HG03066 (cell line): ENCODE results near the gene MVB12B.
"Not testable (repeated sequence)": the region's sequence is repeated elsewhere in the genome, so short reads cannot be mapped to it uniquely, and the experiment has no call there.

Experiments
- ATAC-seq: cut with Tn5 transposase; IDR thresholded peaks from one replicate; pipeline ENCODE4 v1.9.1; 2021; ENCODE audit warnings: low read depth; ENCODE audit not compliant: unreplicated experiment

The MVB12B gene, protein sequence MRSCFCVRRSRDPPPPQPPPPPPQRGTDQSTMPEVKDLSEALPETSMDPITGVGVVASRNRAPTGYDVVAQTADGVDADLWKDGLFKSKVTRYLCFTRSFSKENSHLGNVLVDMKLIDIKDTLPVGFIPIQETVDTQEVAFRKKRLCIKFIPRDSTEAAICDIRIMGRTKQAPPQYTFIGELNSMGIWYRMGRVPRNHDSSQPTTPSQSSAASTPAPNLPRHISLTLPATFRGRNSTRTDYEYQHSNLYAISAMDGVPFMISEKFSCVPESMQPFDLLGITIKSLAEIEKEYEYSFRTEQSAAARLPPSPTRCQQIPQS

DNA sequence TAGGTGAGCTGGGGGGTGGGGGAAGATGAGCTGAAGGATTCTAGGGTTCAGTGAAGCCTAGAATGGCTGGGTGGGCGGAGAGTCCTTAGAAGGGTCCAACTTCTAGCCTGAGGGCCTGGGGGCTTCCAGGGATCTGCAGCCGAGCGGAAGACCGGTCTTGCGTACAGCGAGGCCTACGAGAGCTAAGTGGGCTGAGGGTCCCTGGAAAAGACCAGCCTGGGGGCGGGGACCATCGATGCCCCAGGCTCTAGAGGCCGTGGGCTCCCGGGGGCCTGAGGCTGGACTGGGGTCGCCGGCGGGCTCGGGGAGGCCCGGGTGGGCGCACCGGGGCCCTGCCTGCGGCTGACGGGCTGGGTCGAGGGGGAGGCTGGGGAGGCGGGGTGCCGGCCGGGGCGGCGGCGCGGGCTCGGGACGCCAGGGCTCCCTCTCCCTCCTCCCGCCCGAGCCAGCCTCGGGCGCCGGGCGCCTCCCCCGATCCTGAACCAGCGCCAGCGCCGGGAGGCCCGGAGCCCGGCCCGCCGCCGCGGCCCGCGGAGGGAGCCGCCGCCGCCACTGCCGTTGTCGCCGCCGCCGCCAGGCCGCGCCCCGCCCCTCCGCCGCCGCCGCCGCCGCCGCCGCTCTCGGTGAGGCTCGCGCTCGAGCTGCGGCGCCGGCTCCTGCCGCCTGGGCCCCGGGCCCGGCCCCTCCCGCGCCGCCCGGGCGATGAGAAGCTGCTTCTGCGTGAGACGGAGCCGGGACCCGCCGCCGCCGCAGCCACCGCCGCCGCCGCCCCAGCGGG is at the start of gene MVB12B:
TSS of gene MVB12B (plus strand) at position 602 of the 778 bp plus-strand sequence. CDS start at position 703, 101 bp downstream.
- no peak for ATAC-seq

DNA sequence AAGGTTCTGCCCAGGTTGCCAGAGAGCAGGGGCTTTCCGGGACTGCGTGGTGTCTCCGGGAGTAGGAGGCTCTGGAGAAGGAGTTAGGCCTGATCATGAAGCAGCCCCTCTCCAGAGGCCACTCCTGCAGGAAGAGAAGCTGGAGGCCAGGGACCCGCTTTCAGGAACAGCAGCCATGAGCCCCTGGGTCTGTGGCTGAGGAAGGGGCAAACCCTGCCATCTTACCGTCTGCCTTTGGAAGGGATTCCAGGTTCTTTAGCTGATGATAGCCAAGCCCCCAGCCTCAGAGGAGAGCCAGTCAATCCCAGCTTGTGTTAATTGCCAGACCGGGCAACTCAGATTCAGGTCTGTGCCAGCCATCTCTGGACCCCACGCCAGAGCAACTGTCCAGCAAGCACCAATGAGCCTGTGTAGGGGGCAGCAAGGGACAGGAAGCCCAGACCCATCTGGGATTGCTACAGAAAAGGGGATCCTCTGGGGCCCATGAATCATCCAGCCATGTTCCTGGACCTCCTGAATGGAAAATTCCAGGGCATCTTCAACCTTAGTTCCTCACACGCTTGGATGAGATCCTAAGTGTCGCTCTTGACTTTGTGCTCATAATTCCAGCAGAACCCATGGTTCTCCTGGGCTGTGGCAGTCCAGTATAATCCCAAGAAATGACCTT is 42.7 kb upstream of the MVB12B start:
- no peak for ATAC-seq

DNA sequence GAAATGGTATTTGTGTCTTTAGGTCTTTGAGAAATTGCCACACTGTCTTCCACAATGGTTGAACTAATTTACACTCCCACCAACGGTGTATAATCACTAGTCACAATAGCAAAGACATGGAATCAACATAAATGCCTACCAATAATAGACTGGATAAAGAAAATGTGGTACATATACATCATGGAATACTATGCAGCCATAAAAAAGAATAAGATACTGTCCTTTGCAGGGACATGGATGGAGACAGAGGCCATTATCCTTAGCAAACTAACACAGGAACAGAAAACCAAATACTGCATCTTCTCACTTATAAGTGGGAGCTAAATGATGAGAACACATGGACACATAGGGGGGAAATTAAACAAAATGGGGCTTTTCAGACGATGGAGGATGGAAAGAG is 41.0 kb upstream of the MVB12B start:
- ATAC-seq = not testable (repeated sequence)

DNA sequence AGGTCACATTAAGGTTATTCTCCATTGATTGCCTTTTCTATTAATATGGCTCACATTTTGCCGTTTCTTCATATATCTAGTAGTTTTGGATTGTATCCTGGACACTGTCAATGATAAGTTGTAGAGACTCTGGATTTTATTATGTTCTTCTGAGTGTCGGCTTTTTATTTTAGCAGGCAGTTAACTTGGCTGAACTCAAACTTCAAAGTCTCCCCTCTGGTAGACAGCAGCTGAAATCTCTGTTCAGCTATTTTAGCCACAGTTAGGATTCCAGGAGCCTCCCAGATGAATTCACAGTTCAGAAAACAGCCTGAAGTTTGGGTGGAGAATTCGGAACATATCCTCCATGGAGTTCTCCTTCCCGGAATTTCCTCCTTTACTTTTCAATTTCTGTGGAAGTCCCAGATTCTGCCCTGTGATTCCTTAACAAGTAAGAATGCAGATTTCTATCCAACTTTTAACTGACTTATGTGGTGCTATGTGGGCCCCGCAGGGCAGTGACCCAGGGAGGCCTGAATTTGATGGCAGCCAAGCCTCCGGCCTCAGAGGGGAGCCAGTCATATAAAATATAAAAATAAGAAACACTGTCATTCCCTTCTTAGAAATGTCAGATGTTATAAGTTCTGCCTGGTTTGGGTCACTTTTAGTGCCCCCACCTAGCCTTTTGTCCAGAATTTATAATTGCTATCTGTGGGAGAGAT is 39.3 kb upstream of the MVB12B start:
- no peak for ATAC-seq

DNA sequence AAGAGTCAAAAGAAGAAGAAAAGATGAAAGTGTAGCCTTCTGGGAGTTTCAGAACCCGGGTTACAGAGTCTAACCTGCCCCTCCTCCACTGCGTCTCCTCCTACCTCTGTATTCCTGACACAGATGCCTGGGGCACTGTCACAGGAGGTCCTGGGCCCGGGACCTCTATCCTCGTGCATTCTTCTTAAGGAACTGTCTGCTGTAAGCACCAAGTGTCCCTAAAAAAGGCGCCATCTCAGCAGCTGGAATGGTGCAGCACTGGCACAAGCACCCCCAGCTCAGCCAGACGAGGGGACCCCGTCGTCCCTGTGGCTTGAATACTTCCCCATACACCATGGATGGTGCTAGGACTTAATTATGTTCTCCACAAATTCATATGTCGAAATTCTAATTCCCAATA is 35.8 kb upstream of the MVB12B start:
- no peak for ATAC-seq

DNA sequence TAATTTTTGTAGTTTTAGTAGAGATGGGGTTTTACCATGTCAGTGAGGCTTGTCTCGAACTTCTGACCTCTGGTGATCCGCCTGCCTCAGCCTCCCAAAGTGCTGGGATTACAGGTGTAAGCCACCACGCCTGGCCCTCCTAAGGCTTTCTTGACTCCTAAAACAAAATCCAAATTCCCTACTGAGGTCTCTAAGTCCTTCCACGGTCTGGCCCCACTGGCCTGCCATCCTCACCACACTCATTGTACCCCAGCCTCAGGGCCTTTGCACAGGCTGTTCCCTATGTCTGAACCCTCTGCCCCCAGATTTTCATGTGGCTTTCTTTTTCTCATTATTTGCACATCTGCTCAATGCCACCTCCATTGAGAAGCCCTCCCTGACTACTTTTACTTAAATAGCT is 34.7 kb upstream of the MVB12B start:
- ATAC-seq = no peak

DNA sequence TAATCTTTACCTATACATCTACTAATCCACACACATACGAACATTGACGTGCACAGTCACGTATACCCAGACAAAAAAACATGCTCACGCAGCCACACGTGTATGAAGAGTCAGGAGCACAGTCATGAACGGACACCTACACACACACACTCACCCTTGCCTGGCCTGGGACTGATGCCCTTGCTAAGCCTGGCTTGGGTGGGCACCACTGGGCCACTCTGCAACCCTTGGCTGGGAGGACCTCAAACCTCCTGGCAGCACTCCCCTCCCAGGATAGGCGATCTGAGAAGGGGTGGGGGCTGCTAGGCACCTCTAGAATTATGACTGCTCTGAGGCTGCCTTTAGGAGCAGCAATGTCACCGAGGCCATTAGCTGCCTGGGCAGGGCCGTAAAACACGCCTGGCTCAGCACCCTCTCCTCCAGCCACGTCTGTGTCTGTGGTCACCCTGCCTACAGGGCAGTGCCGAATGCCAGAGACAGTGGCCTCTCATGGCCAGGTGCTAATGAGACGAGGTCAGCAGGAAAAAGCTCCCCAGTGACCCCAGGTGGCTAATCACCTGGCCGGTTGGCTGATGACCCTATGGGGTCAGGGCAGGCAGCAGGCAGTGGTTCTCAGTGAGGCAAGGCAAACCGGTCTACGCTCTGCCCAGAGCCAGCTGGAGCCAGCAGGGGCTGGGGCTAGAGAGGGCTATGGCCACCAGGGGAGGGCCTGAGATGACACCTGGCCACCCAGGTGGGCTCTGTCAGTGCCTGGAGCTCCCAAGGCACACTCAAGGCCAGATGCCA is 33.7 kb upstream of the MVB12B start:
- ATAC-seq = no peak

DNA sequence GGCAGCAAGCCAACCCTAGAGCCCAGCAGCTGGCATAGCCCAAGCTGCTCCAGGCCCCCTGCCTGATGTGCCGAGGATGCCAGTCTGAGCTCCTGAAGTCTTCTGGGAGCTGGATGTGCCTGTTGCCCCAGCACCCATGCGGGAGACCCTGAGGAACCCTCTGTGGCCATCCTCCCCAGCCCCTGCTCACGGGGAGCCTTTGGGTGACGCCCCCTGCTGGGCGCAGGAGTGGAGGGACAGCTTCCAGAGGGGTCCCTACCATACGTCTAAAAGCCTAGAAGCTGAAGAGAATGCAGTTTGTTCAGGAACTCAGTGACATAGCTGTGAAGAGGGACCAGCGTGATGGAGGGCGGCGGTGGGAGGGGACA is 33.1 kb upstream of the MVB12B start:
- ATAC-seq = no peak

DNA sequence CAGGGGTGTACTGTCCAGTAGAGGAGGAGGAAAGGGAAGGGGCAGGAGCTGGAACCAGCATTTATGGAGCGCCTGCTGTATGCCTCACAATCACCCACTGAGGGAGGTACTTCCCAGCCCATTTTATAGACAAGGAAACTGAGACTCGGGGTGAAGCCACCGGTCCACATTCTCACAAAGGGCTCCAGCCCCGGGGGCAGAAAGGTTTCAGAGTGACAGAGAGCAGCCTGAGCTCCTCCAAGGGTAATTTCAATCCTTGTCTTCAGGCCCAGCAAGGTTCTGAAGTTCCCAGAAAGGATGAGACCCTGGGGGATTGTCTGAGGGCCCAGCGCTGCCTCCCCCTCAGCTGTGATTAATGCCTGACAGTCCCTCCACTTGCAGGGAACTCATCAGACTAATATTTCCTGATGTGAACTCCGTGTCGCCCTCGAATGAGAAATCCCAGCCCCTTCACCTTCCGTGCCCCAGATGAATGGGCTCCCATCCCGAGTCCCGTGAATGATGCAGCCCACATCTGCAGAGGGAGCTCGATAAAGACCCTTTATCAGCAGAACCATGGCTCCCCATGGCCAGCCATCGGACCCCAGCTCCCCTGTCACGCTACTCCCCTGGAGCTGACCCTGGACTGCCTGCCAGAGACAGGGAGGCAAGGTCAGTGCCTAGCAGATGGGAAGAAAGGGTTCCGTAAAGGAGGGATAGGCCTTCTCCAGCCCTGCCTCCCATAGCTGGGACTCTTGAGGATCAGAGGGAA is 32.1 kb upstream of the MVB12B start:
- ATAC-seq = no peak

DNA sequence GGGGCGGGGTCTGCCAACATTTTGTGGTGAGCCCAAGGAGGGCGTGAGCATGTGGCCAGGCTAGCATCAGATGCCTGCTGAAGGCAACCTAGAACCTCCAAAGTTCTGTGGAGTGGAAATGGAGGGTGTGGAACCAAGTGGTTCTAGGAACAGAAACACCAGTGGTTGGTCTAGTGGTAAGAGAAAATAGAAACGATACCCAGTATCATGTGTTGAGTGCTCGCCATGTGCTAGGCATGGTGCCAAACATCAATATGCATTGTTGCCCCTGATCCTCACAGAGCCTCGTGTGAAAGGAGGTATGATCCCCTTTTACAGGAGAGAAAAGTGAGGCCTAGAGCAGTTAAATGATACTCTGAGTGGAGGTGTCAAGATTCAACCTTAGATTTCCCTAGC is 31.5 kb upstream of the MVB12B start:
- no peak for ATAC-seq

DNA sequence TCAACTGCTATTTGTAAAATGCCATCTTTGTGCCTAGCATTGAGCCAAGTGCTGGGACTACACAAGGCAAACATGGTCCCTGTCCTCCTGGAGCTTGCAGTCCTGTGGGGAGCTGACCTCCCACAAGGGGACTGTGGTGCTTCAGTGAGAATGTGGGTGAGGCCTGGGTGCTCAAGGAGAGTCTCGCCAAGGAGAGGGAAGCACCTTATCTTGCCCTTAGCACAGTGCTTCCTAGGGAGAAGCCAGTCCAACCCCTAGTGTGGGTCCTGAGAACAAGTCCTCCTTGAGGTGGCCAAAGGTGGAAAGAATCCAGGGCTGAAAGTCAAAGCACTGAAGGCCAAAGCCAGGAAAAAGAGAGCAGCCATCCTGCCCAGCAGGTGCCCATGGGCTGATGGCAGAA is 31.1 kb upstream of the MVB12B start:
- ATAC-seq = no peak

DNA sequence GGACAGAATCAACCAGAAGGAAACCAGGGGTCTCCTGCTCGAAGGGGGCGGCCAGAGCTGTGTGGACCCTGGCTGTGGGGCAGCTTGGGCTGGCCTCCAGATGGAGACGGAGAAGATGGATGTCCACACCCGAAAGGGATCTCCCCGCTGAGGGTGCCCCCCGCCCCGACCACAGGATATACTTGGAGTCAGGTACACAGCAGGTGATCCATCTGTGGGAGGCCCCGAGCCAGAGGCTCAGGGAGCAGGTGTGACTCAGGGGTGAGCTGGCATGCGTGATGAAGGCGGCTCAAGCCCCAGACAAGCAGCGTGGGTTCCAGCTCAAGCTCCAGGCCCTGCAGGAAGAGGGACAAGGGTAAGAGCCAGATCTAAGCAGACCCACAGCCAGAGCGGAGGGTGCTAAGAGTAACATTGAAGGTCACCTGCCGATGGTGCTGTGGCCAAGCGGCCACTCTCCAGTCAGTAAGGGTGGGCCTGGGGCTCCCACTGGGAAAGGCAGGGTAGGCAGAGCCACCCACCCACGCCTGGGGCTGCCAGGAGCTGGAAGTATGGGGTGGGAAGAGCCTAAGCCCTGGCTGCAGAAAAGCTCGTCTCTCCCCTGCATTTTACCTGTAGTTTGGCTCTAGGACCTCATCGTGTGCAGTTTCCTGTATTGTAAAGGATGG is 30.6 kb upstream of the MVB12B start:
- no peak for ATAC-seq

DNA sequence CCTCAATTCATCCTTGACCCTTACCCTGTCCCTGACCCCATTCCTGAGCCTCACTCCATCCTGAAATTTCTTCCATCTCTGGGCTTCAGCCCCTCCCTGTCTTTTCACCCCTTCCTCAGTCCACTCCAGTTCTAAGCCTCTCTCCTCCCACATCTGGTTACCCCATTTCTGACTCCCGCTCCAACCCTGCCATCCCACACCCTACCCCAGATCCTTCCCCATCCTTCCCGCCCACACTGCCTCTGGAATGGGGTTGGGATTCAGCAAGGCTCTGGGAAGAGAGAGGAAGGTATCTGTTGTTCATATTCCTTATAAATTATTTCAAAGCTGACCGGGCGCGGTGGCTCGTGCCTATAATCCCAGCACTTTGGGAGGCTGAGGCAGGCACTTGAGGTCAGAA is 29.9 kb upstream of the MVB12B start:
- no peak for ATAC-seq

DNA sequence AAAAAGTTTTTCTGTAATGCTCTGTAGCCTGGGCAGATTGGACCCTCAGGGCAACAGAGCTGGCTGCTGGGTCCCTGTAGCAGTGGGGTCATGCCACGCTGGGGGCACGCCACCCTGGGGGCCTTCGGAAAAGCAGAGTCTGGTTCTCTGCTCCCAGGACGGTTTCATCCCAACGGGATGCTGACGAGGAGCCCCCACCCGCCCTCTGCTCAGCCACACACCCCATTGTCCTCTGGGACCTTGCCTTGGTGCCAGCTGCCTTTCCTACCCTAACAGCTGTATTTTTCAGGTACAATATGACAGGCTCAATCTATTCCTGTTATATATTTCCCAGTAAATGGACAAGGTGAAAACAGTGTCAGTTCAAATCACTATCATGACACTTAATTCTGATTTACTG is 29.0 kb upstream of the MVB12B start:
- ATAC-seq = no peak

DNA sequence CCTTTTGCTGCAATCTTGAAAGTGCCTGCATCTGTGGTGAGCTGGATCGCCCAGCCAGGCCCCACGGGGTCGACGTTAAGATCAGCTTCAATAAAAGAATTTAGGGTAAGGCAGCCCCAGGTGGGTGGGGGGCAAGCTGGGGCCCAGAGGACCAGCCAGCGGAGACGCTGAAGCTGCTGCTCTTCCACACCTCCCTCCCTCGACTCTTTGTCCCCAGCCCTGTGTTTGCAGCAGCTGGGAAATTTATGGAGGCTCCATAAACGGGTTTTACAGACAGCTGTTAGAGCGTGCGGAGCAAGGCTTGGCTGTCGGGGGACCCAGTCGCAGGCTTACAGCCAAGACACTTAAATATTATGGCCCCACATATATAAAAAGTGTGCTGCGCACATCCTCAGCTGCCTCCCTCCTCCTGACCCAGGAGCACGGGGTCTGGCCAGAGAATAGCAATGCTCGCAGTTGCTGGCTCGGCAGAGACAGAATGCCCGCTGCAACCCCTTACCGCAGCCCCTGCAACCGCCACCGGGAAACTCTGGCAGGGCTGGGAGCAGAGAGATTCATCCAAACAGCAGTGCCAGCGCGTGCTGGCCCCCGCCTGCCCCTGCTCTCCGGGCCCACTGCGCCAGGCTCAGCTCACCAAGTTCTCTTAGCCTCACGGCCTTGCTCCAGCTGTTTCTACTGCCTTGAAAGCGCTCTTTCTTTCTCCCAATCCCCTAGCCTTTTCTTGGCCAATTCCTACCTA is 28.4 kb upstream of the MVB12B start:
- ATAC-seq = no peak

DNA sequence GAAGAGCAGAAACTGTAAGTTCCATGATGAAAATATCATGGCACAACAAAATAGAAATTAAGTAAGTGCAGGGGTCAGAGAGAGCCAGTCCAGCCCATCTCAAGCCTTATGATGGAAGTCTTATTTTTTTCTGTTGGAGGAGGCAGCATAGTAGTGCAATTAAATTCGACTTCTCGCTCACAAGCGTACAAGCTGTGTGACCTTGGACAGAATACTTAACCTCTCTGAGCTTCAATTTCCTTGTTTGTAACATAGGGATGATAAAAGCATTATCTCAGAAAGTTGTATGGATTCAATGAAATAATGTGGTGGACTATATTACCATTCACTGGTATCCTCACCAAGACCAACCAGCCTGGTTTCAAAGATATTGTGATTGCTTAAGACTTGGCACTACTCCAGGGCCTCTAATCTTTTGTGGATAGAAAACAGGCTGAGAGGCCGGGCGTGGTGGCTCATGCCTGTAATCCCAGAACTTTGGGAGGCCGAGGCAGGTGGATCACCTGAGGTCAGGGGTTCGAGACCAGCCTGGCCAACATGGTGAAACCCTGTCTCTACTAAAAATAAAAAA is 26.8 kb upstream of the MVB12B start:
- ATAC-seq = no peak

DNA sequence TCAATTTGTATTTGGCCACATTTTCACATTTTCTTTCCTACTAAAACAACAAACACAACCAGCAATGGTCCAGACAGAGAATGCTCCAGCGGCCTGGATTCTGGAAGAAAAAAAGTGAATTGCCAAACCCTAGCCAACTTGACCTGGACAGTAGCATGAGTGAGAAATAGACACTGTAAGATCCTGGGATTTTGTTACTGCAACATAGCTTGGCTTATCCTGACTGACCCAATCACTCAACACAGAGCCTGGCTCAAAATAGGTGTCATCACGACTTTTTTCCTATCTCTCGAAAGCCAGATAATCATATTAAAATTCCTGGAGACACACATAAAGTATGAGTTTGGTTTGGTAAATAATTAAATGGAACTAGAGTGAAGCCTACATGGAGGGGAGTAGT is 25.4 kb upstream of the MVB12B start:
- ATAC-seq = no peak

DNA sequence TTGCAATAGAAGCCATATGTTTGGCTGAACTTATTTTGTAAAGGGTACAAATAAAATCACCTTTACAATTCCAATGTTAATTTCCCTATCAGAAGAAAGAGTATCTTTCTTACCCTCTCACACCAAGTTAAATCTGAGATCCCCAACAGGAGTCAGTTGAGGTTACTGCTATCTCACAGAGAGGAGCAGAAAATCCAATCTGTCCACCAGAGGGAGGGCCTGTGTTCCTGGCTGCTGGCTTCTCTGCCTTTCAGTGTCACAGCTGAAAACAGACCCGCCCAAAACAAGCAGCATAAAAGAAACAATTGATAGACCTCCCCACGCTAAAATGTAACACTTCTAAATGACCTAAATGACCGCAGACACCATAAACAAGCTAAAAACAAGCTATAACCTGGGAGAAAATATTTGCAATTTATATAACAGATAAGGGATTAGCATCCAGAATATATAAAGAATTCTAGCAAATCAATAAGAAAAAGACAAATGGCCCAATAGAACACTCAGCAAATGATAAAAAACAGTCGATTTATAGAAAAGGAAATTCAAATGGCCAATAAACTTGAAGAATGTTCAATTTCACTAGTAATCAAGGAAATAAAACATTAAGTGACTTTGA is 24.5 kb upstream of the MVB12B start:
- no peak for ATAC-seq
